IMR-90 (cell line): ENCODE measurements around the gene DGKD. TPM values are rescaled to one million over a fixed set of nuclear protein-coding genes. Genes with fewer than 3 reads are reported as not detected.

Source experiments
- ATAC-seq: fragments of 200-7000 bp; cut with Tn5 transposase; 2 replicates; pipeline ENCODE4 v1.9.1; 2020; ENCODE audit warnings: low read depth, mild to moderate bottlenecking, moderate library complexity
- BruUV-seq: library from RNA; stranded (reverse); fragments of 400-500 nt; replicated peaks from 2 replicates; lab custom pipeline; 2021; lab: Mats Ljungman, UMichigan
- CTCF ChIA-PET: fragments of 300-600 bp; formaldehyde crosslinking; extraction: SDS; loops from one replicate; lab custom pipeline; 2021; ENCODE audit warnings: antibody characterized with exemption; lab: Yijun Ruan, JAX
- POLR2A ChIA-PET: fragments of 300-600 bp; sonication (Branson Sonifier 250); formaldehyde crosslinking; loops from one replicate; lab custom pipeline; 2022; ENCODE audit warnings: antibody characterized with exemption; ENCODE audit not compliant: unreplicated experiment; lab: Charles Lee
- DNase-seq: peaks from one replicate; pipeline ENCODE4 v3.0.0; 2013
- H2AFZ ChIP-seq: replicated peaks from 2 replicates; pipeline ENCODE3; 2013; ENCODE audit warnings: low read length, mild to moderate bottlenecking; ENCODE audit not compliant: poor library complexity
- H2AK5ac ChIP-seq: 2 replicates; pipeline ENCODE4 v1.6.1; 2013; ENCODE audit warnings: low read depth, low read length, inconsistent platforms
- H2AK9ac ChIP-seq: replicated peaks from 2 replicates; pipeline ENCODE3; 2013; ENCODE audit warnings: mild to moderate bottlenecking, low read depth, low read length, moderate library complexity; ENCODE audit not compliant: poor library complexity
- H2BK120ac ChIP-seq: 2 replicates; pipeline ENCODE4 v1.6.1; 2013; ENCODE audit warnings: low read depth, low read length, inconsistent platforms
- H2BK15ac ChIP-seq: 3 replicates; pipeline ENCODE4 v1.6.1; 2013; ENCODE audit warnings: low read depth, low read length, inconsistent platforms
- H2BK20ac ChIP-seq: 2 replicates; pipeline ENCODE4 v1.6.1; 2013; ENCODE audit warnings: low read depth, mild to moderate bottlenecking, inconsistent platforms, low read length, moderate library complexity
- H2BK5ac ChIP-seq: 2 replicates; pipeline ENCODE4 v1.6.1; 2013; ENCODE audit warnings: mild to moderate bottlenecking, low read depth, low read length, inconsistent platforms; ENCODE audit not compliant: poor library complexity, severe bottlenecking
- H3K14ac ChIP-seq: replicated peaks from 2 replicates; pipeline ENCODE4 v1.6.1; 2013; ENCODE audit warnings: low read depth, low read length, inconsistent platforms
- H3K18ac ChIP-seq: 2 replicates; pipeline ENCODE4 v1.6.1; 2013; ENCODE audit warnings: low read depth, low read length, control low read depth
- H3K23ac ChIP-seq: 2 replicates; pipeline ENCODE4 v1.6.1; 2013; ENCODE audit warnings: low read depth, low read length, inconsistent platforms
- H3K27ac ChIP-seq: 2 replicates; pipeline ENCODE4 v1.5.1; 2013; ENCODE audit warnings: mild to moderate bottlenecking, control low read depth, low read length; ENCODE audit not compliant: insufficient read depth
- H3K27me3 ChIP-seq: 2 replicates; pipeline ENCODE4 v1.6.1; 2013; ENCODE audit warnings: low read length; ENCODE audit not compliant: control insufficient read depth, insufficient read depth
- H3K36me3 ChIP-seq: 2 replicates; pipeline ENCODE4 v1.6.1; 2013; ENCODE audit warnings: low read length, mixed read lengths; ENCODE audit not compliant: control insufficient read depth, insufficient read depth
- H3K4ac ChIP-seq: 2 replicates; pipeline ENCODE4 v1.6.1; 2013; ENCODE audit warnings: low read depth, low read length, inconsistent platforms
- H3K4me1 ChIP-seq: 2 replicates; pipeline ENCODE4 v1.6.1; 2013; ENCODE audit warnings: low read length, mixed read lengths; ENCODE audit not compliant: control insufficient read depth, insufficient read depth
- H3K4me2 ChIP-seq: 2 replicates; pipeline ENCODE4 v1.6.1; 2013; ENCODE audit warnings: low read depth, mild to moderate bottlenecking, control low read depth, low read length, moderate library complexity
- H3K4me3 ChIP-seq: 2 replicates; pipeline ENCODE4 v1.5.1; 2013; ENCODE audit warnings: low read depth, mild to moderate bottlenecking, control low read depth, low read length, moderate library complexity; ENCODE audit not compliant: insufficient read depth
- H3K56ac ChIP-seq: 2 replicates; pipeline ENCODE4 v1.6.1; 2013; ENCODE audit warnings: low read length, inconsistent platforms; ENCODE audit not compliant: insufficient read depth; ENCODE audit errors: extremely low read depth
- H3K79me1 ChIP-seq, 2 experiments: 2 replicates each; pipeline ENCODE4 v1.6.1; 2013; ENCODE audit warnings: low read length in 2 of 2, inconsistent platforms in 1 of 2, low read depth in 1 of 2
- H3K9ac ChIP-seq: 2 replicates; pipeline ENCODE4 v1.6.1; 2013; ENCODE audit warnings: low read depth, low read length, control low read depth
- H3K9me1 ChIP-seq: 2 replicates; pipeline ENCODE4 v1.6.1; 2013; ENCODE audit warnings: low read length, inconsistent platforms; ENCODE audit not compliant: insufficient read depth
- H3K9me3 ChIP-seq: 2 replicates; pipeline ENCODE4 v1.6.1; 2013; ENCODE audit warnings: low read length; ENCODE audit not compliant: control insufficient read depth, insufficient read depth
- H4K20me1 ChIP-seq: 2 replicates; pipeline ENCODE4 v1.6.1; 2013; ENCODE audit warnings: low read length, inconsistent platforms; ENCODE audit not compliant: insufficient read depth
- H4K5ac ChIP-seq: 2 replicates; pipeline ENCODE4 v1.6.1; 2013; ENCODE audit warnings: mild to moderate bottlenecking, low read depth, low read length, control low read depth
- H4K8ac ChIP-seq, 2 experiments: 2 replicates each; pipeline ENCODE4 v1.6.1; 2013; ENCODE audit warnings: low read depth in 2 of 2, low read length in 2 of 2, control low read depth in 1 of 2, inconsistent platforms in 1 of 2
- H4K91ac ChIP-seq: 2 replicates; pipeline ENCODE4 v1.6.1; 2013; ENCODE audit warnings: low read depth, low read length, inconsistent platforms; ENCODE audit not compliant: insufficient read depth
- CEBPB ChIP-seq: IDR thresholded peaks from 2 replicates; pipeline ENCODE4 v1.6.1; 2012; ENCODE audit warnings: low read depth, low read length, improper control_type of control experiment
- RAD21 ChIP-seq: IDR thresholded peaks from 2 replicates; pipeline ENCODE4 v1.6.1; 2012; ENCODE audit warnings: low read length, improper control_type of control experiment
- WGBS, 2 experiments: methylation state at CpG; one replicate each; pipeline versions ENCODE4 v1.1.5 to v1.1.7; 2013; ENCODE audit warnings: missing lambda C conversion rate in 2 of 2; ENCODE audit not compliant: insufficient read length in 1 of 2; ENCODE audit errors: extremely low coverage in 2 of 2; 5-methylcytosine and 5-hydroxymethylcytosine counted together
- dilution Hi-C: fragments of 300-500 bp; cut with HindIII; formaldehyde crosslinking; loops from one replicate; pipeline ENCODE4 v1.14.3; 2018; ENCODE audit warnings: low sequenced_read_pairs; ENCODE audit not compliant: unreplicated experiment
- in situ Hi-C: fragments of 300-500 bp; cut with MboI; formaldehyde crosslinking; loops from 3 replicates; pipeline ENCODE4 v1.14.3; 2019; ENCODE audit warnings: low sequenced_read_pairs, inconsistent platforms, mixed read lengths
- intact Hi-C: fragments of 100-400 bp; cut with micrococcal nuclease; formaldehyde crosslinking; loops from 2 replicates; pipeline ENCODE4 v1.10.0; 2022
- polyA plus RNA-seq, 3 experiments: library from polyadenylated mRNA; depleted of rRNA; stranded (reverse); fragments of >200 nt; gene quantifications; 2 replicates each; pipeline ENCODE4 v1.2.3, GENCODE V29; 2012; ENCODE audit warnings: low replicate concordance in 1 of 3
- total RNA-seq: library from RNA; depleted of rRNA; stranded (reverse); fragments of >200 nt; gene quantifications from 2 replicates; pipeline ENCODE4 v1.2.3, GENCODE V29; 2012

The DGKD gene
- total and polyA plus RNA-seq, 2 of the 4 experiments (the other 2 are of a cell fraction) = 6.5 to 10.1 TPM

DNA sequence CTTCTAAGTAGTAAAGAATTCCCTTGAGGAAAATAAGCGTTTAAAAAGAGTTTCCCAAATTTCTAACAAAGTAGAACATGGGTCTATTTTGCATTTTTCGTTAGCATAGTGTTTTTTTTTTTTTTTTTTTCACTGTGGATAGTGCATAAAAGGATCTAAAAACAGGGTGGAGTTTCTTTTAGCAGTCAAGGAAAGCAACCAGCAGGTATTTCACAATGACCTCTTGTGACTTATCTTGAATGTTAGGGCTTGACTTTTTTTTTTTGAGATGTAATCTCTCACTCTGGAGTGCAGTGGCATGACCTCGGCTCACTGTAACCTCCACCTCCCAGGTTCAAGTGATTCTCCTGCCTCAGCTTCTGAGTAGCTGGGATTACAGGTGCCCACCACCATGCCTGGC is 14.9 kb upstream of the DGKD start:
- H2BK15ac ChIP-seq = no peak overlapping the region
- no peaks in the 10 kb centered on the region for H3K9me3 ChIP-seq
- H4K8ac ChIP-seq = no peak overlapping the region
- H2AK9ac ChIP-seq = no peak overlapping the region
- H4K91ac ChIP-seq = no peak overlapping the region
- no peaks in the 10 kb centered on the region for H3K79me1 ChIP-seq
- TF ChIP-seq CEBPB (0 out of 2 replicates have a peak, but pooled peaks have one; percentile 7), RAD21 (no peak)
- no CpG with 5 or more reads among the region's 3 CpGs for WGBS, 2 experiments
- no peak for DNase-seq
- CTCF ChIA-PET = no interaction called here
- ATAC-seq = no peak
- H2BK5ac ChIP-seq = no peak overlapping the region
- no peaks in the 10 kb centered on the region for H3K4me1 ChIP-seq
- no peak overlapping the region for H3K56ac ChIP-seq
- POLR2A ChIA-PET = no interaction called here
- H3K18ac ChIP-seq = no peak overlapping the region
- H3K27me3 ChIP-seq = peaks cover 23% of the 10 kb centered on the region
- H4K5ac ChIP-seq = no peak overlapping the region
- in situ Hi-C loops = no loop called here
- H2BK20ac ChIP-seq = no peak overlapping the region
- no peaks in the 10 kb centered on the region for H4K20me1 ChIP-seq
- no peak overlapping the region for H3K4me2 ChIP-seq
- intact Hi-C loops = no loop called here
- no peak overlapping the region for H3K23ac ChIP-seq
- dilution Hi-C loops = no loop called here
- no peak overlapping the region for H2AK5ac ChIP-seq
- H3K4ac ChIP-seq = no peak overlapping the region
- H3K27ac ChIP-seq = no peak overlapping the region
- H3K9ac ChIP-seq = no peak overlapping the region
- BruUV-seq = no TSS peak
- H2BK120ac ChIP-seq = no peak overlapping the region
- no peaks in the 10 kb centered on the region for H3K9me1 ChIP-seq
- no peak overlapping the region for H2AFZ ChIP-seq
- H3K36me3 ChIP-seq = no peaks in the 10 kb centered on the region
- no peak overlapping the region for H3K14ac ChIP-seq
- no peak overlapping the region for H3K4me3 ChIP-seq
